GM18868 (cell line): ENCODE measurements around the gene ELAVL3.
A peak's percentile ranks its signal among the peaks of the same experiment; 100 is the strongest.
"Not testable (repeated sequence)": the region's sequence is repeated elsewhere in the genome, so short reads cannot be mapped to it uniquely, and the experiment has no call there.

Experiments
- ATAC-seq: cut with Tn5 transposase; IDR thresholded peaks from one replicate; pipeline ENCODE4 v1.9.1; 2021; ENCODE audit warnings: mild to moderate bottlenecking, moderate library complexity; ENCODE audit not compliant: unreplicated experiment

ELAVL3 gene

DNA sequence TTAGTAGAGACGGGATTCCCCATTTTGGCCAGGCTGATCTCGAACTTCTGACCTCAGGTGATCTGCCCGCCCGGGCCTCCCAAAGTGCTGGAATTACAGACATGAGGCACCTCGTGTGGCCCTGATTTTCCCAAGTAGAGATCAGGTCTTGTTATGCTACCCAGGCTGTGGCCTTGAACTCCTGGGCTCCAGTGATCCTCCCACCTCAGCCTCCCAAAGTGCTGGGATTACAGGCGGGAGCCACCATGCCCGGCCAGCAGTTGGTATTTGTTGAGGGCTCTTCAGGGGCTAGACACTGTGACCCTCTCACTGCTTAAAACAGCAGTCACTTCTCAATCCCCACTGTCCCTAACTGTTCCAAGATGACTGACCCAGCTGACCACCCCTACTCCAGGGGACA is 8.5 kb upstream of the ELAVL3 start:
- no peak for ATAC-seq

DNA sequence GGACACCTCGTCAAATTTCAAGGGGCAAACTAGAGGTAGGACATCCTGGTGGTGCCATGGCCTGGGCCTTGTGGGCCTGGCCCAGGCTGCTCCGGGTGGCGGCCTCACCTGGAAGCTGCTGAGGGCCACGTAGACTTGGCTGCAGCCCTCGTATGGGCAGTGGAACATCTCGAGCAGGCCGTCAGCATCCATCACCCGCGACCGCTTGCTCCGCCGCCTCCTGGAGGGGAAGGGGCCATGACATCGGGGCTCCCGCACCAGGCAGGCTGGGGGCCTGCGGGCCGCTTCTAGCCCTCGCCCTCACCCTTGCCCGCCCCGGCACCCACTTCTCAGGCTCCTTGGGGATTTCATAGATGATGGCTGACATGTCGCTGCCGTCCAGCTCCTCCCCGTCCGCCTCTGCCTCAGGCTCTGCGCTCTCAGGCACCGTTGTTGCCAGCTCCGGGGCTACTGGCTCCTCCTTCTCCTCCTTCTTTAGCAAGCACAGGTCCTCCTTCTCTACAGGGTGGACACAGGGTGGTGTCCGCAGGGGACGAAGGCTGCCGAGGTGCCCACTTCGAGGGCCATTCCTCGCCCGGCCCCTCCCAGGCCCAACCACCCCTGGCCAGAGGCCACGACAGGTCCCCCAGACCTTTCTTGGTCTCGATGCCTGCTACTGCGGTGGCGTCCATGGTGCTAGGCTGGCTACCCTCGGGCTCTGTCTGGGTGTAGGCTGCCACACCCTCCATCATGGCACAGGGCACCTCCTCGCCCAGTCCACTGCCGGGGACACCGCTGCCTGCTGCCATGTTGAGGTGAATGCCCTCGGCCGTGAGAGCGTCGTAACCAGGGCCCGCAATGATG is 6.0 kb upstream of the ELAVL3 start:
- no peak for ATAC-seq

DNA sequence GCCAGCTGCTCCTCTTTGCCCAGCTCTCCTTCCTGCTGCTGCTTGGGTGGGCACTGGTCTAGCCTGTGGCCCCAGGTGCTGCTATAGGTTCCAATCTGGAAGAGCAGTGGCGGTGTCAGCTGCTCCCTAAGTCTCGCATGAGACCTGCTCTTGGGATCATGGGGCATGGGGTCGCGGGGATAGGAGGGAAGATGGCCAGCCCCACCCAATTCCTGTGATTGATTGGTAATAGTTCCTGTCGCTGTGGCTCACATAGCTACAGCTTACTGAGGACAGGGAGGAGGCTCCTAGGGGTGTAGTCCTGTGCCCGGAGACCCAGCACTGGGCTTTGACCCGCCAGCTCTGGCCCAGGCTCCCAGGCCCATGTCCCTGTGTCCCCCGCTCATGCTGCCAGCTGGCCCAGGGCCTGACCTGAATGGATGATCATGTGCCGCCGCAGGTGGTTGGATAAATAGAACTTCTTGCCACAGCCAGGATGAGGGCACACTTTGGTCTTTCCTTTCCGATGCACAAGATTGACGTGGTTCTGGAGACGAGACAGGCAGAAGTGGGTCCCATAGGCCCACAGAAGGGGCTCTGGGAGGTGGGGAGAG is 4.5 kb upstream of the ELAVL3 start:
- ATAC-seq, result no peak

DNA sequence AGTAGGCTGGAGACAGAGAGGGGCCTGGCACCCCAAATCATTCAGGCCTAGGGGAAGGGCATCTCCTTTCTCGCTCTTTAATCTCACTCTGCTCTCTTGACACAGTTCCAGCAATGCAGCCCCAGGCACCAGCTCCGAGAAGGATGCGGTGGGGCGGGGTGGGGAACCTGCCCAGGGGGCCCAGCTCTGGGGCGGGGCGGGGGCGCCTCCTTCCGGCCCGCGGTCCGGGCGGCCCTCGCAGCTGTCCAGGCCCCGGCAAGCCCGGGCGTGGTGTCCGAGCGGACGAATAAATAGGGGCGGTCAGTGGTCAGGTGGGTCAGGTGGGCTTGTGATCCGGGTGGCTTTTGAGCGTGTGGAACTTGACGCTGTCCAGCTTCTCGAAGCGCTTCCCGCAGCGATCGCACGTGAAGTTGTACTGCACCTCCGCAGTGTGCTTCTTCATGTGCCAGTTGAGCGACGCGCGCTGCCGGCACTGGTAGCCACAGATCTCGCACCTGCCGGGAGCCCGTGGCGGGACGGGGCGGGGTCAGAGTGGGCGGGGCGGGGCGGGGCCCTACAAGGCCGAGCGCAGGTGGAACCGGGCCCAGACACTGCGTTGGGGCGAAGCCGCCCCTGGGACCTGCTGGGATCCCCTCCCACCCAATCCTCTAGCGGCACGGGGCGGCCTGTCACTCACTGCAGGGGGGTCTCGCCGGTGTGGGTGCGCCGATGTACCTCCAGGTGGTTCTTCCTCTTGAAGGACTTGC is 2.7 kb upstream of the ELAVL3 start:
- no peak for ATAC-seq

DNA sequence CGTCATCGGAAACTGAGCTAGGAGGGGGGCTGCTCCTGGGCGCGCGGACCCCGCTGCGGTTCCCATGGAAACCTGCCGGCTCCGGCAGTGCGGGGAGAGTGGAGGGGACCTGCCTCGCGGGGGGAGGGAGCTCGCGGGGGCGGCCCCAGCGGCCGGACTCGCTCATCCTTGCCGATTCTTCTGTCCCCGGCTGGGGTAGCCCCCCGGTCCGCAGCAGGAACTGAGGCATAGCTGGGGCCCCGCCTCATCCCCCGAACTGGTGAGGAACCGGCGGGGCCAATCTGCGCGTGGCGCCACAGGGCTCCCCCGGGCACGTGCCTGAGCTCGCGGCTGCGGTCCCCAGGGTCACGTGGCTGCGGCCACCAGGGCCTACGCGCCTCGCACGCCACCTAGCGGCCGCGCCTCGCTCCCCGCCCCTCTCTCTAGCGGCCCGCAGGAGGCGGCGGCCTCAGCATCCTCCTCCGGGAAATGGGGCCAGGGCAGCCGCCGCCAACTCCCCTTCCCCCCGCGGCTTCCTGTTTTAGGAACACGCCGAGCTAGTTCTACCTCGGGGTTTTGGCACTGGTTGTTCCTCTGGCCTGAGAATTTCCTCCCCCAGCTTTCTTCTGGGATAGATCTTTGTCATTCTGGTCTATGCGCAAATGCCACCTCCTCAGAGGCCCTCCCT is 1.7 kb upstream of the ELAVL3 start:
- ATAC-seq, result peak; percentile 51

DNA sequence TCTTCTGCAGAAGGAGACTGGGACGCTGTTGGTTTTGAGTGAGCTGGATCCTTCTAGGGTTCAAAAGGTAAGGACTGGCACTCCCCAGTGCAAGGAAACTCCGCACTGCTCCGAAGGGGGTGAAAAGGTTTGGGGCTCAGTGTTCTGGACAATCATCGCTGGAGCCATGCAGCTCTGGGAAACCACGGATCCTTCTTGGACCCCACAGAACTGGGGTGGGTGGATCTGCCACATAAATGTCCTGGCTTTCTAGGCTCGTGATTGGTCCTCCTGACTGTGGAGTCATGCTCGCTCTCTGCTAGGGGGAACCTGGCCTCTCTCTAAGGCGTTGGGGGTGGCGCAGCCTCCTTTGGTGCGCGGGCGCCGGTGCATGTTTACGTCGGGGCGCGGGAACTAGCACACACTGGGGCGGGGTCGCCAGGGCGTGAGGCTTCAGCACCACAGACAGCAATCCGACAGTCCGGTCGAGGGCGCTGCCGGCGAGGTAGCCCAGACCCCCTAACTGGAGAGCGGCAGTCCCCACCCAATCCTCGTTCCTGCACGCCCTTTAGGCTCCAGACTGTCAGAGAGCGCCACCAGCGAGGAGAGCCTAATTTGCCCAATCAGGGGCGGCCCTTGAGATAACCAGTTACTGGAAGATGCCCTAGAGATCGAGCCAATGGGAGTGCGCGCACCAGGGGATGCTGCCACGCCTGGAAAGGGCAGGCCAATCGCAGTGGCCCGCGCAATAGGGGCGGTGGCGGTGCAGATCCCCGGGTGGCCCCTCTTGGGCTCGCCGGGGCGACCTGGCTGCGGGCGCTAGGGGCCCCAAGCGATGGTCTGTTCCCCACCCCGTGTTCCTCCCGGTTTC is 913 bp upstream of the ELAVL3 start:
- peak; percentile 82 for ATAC-seq

DNA sequence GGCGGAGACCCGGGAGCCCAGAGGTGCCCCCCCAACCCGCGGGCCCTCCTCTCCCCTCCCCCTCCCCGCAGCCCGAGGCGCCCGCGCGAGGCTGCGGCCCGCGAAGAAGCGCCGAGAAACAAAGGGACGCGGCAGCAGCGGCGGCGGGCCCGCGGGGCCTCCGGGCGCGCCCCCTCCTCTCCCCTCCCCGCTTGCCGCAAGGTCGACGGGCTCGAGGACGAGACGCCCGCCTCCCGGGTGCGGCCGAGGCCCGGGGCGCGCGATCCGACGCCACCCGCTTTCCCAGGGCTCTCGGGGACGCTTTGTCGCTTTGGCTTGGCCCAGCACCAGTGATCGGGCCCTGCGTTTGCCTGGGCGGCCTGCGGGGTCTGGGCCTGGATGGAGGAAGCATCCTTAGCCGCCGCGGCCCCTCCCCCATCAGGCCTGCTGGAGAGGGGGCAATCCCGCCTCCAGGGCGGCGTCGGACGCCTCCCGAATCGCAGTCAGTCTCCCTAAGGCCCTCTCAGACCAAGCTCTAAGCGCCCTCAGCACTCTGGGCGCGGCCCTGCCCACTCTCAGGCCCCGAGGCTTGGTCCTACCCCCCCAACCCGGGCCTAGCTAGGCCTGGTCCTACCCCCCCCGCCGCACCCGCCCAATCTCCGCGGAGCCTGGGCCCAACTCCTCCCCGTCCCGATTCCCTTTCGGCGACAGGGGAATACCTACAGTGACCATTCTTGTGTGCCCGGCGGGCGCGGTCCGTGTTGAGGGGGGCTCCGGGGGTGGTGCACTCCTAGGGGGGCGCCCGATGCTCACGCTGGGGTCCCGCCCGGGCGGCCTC is 740 bp downstream of the ELAVL3 start:
- no peak for ATAC-seq

DNA sequence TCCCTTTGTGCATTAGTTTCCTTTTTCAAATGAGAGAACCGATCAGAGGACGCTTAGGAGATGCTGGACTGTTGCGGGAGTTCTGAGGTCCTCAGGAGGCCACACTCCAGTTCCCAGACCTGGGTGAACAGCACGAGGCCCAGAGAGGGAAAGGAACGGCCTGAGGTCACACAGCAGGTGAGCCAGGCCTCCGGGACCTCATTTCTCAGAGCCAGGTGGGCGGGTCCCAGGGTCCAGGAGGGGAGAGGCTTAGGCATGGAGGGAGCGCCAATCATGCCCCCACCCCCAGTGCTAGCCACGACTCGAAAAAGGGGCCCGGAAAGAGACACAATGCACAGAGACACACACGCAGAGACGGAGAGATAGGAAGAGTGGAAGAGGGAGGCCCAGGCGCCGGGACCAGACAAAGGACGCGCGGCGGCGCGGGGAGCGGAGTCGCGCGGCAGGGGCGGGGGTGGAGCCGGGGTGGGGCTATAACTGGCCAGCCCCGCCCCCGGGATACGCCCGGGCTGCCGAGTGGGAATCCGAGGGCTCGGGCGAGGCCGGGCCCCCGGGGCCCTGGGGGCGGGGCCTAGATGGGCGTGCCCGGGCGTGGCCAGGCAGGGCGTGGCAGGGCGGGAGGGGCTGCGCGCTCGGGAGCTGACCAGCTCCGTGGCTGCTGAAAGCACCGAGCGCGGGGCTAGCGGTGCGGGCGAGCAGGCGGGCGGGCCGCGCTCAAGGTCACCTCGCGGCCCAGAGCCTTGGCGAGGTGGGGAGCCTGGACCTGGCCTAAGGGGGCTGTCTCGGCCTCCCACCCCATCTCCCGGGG is 1.6 kb downstream of the ELAVL3 start:
- no peak for ATAC-seq

DNA sequence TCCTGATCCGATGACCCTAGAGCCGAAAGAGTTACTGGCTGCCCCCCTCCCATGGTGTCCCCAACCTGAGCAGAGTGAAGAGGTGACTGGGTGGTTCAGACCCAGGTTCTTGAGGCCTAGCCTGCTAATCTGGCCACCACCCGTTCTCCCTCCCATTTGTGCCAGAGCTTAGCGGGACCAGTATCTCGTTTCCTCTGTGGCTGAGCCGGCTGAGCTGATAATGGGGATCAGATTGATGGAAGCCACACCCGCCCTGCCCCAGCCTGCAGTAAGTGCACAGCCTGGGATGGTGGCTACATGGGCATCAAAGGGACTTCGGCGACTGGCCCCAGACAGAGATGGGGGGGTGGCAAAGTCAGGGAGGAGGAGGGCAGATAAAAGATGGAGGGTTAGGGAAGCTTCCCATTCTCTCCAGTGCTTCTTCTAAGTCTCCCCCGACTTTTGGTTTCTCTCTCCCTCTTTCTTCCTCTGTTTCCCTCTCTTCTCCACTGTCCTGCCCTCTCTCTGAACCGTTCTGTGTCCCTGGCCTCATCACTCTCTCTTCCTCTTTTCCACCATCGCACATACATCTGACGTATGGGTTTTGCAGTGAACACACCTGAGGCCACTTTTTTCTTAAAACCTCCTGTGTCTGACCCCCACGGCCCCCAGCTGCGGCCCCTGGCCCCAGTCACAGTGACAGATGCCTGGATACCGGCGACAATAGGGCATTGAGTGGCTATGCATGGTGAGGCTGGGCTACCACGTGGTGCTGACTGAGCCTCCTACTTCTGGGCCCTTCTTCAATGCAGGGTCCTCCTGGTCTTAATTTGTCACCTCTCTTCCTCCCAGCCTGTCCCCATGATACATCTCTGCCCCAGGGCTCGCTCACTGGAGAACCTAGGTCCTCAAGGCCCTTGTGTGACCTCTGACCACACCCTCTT is 2.4 kb downstream of the ELAVL3 start:
- no peak for ATAC-seq

DNA sequence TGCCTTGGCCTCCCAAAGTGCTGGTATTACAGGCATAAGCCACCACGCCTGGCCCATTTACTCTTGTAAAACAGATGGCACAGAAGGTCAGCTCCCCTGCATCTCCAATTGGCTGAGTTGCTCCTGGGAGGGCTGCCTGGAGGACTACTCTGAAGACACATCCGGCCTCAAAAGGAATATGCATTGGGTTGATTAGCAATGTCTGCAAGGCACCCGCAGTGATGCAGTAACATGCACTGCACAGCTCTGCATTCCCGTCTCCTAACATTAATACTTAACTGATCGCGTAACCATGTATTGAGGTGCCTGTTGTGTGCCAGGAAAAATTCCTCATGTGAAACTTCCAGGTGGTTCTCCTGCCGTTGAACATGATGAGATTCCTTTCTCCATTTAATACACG is 5.0 kb downstream of the ELAVL3 start:
- no peak for ATAC-seq

DNA sequence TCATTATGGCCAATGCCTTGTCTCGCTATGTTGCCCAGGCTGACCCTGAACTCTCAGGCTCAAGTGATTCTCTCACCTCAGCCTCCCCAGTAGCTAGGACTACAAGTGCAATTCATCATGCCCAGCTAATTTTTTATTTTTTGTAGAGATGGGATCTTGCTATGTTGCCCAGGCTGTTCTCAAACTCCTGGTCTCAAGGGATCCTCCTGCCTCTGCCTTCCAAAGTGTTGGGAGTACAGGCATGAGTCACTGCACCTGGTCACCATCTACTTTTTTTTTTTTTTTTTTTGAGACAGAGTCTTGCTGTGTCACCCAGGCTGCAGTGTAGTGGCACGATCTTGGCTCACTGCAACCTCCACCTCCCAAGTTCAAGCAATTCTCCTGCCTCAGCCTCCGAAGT is 5.5 kb downstream of the ELAVL3 start:
- not testable (repeated sequence) for ATAC-seq

DNA sequence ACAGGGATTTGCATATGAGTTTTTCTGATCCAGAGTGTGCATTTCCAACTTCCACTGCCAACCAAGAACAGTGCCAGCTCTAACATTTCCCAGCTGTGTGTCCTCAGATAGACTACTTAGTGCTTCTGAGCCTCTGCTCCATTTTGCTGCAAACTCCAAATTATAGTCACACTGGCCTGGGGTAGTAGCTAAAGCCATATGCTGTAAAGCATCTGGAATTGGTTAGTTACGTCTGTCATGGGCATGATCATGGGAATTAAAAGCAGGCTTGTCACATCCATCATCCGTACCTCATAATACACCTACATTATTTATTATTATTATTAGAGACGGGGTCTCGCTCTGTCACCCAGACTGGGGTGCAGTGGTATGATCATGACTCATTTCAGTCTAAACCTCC is 7.1 kb downstream of the ELAVL3 start:
- ATAC-seq, result no peak

DNA sequence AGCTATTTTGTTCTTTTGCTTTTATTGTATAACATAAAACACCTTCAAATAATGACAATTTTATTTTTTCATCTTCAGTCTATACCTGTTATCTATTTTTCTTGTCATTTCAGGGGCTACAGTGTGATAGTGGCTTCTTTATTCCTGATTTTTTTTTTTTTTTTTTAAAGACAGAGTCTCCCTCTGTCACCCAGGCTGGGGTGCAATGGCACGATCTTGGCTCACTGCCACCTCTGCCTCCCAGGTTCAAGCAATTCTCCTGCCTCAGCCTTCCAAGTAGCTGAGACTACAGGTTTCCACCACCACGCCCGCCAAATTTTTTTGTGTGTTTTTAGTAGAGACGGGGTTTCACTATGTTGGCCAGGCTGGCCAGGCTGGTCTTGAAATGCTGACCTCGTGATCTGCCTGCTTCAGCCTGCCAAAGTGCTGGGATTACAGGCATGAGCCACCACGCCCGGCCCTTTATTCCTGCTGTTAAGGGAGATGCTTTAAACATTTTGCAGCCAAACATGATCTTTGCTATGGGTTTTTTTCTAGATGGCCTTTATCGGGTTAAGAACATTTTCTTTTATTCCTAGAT is 12.5 kb downstream of the ELAVL3 start:
- not testable (repeated sequence) for ATAC-seq

DNA sequence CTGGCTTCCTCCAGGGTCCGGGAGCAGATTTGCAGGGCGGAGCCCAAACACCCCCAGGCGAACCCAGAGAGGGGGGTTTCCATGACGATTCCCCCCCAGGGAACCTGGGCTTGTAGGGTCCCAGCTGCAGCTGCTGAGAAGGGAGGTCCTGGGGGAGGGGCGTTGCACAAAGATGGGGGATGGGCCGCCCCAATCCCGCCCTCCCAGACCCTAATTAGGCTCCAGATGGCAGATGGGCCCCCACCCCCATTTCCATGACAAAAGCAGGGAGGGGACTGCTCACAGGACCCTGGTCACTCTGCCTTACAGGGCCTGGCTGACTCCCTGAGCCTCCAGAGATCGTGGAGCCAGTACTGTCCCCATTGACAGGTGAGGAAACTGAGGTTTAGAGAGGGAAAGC is 15.2 kb downstream of the ELAVL3 start:
- ATAC-seq, result no peak

DNA sequence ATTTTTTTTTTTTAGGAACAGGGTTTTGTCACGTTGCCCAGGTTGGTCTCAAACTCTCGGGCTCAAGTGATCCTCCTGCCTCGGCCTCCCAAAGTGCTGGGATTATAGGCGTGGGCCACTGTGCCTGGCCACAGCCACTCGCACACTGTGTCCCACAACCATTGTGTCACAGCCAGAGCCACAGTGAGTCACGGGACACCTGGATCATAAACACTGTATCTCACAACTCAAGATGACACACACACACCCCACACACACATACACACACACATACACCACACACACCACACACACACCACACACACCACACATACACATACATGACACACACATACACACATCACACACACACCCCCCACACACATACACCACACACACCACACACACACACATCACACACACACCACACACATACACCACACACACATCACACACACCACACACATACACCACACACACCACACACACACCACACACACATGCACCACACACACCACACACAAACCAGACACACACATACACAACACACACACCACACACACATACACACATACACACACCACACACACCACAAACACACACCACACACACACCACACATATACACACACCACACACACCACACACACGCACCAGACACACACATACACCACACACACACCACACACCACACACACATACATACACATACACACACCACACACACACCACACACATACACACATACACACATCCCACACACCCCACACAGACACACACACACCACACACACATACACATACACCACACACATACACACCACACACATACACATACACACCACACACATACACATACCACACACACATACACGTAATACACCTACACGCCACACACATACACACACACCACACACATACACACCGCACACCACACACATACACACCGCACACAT is 16.2 kb downstream of the ELAVL3 start:
- ATAC-seq, result no peak

DNA sequence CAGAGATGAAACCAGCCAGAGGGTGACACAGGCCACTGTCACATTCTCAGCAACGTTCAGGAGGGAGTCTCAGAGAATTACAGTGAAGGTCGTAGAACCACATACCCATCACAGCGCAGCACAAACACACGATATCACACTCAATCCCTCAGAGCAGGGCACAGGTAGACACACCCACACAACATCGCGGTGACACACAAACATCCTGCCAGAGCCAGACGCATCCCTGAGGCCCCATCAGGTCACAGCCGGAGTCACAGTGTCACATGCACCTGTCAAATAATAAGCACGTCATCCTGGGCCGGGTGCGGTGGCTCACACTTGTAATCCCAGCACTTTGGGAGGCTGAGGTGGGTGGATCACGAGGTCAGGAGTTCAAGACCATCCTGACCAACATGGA is 17.5 kb downstream of the ELAVL3 start:
- no peak for ATAC-seq
